Measurements from ENCODE around the gene COL1A2. TPM values are rescaled to one million over a fixed set of nuclear protein-coding genes. Genes with fewer than 3 reads are reported as not detected.

The COL1A2 gene
- total and polyA plus RNA-seq, 2 donors from 2014 or later: 51.4 to 149 TPM

DNA sequence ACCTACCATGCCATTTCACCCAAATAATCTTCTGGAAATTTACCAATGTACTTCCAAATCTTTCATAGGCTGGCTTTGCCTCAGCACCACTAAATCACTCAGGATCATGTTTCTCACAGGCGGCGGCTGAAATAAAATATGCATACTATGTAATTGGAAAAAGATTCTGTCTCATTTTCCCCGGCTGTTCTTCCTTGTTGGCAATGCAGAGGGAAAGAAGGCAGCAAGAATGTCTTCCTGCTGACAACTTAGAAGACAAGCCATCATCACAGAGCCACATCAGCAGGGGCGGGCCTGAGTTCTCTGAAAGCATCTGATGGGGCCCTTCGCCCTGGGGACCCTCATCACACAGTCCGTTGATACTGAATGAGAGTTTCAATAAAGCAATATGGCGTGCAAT, 39.2 kb upstream of the COL1A2 start:
- Histone ChIP-seq H3K4me3 (ENCODE audit: low read length in 3 of 3) (no peak overlapping the region), H3K9ac (ENCODE audit: low read length in 3 of 3) (no peak overlapping the region), H3K27me3 (ENCODE audit: control insufficient read depth, insufficient read depth, low read length) (no peaks in the 10 kb centered on the region), H3K9me3 (ENCODE audit: control insufficient read depth in 2 of 3, insufficient read depth in 1 of 3, low read length in 3 of 3) (peaks cover 0 to 4% (median 0%) of the 10 kb centered on the region in 3 donors), H3K36me3 (ENCODE audit: control insufficient read depth in 2 of 3, insufficient read depth in 3 of 3, low read length in 3 of 3) (no peaks in the 10 kb centered on the region), H3K27ac (ENCODE audit: low read depth in 2 of 2, low read length in 2 of 2) (no peak overlapping the region), H3K4me1 (ENCODE audit: control insufficient read depth in 2 of 3, insufficient read depth in 2 of 3, low read depth in 1 of 3, low read length in 3 of 3) (no peaks in the 10 kb centered on the region)
- DNase-seq (peak in 1 of 5 donors; percentile 30), FAIRE-seq (no peak)
- TF ChIP-seq, protein P1, sequence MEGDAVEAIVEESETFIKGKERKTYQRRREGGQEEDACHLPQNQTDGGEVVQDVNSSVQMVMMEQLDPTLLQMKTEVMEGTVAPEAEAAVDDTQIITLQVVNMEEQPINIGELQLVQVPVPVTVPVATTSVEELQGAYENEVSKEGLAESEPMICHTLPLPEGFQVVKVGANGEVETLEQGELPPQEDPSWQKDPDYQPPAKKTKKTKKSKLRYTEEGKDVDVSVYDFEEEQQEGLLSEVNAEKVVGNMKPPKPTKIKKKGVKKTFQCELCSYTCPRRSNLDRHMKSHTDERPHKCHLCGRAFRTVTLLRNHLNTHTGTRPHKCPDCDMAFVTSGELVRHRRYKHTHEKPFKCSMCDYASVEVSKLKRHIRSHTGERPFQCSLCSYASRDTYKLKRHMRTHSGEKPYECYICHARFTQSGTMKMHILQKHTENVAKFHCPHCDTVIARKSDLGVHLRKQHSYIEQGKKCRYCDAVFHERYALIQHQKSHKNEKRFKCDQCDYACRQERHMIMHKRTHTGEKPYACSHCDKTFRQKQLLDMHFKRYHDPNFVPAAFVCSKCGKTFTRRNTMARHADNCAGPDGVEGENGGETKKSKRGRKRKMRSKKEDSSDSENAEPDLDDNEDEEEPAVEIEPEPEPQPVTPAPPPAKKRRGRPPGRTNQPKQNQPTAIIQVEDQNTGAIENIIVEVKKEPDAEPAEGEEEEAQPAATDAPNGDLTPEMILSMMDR (IDR thresholded peaks at IDR 0.05; ENCODE audit: borderline replicate concordance, extremely low read depth, insufficient read depth): no peak
- intact Hi-C loops (cut with DNase I): no loop called here

DNA sequence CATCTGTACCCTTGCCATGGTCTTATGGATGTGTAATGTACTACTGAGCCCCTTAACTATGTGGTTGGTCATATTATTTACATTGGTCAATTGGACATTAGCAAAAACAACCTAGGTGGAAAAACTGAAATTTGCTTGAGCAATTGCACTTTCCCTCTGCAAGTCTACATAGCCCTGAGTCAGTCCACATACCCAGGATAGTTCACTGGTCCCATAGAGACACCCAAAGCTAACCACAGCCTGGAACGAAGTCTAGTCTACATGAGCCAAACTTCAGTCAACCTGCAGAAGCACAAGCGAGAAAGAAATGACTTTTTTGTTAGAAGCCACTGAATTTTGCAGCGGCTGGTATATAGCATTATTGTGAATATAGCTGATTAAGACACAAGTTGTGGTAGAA, 37.6 kb upstream of the COL1A2 start:
- Histone ChIP-seq H3K9ac (ENCODE audit: low read length in 3 of 3) (no peak overlapping the region), H3K4me3 (ENCODE audit: low read length in 3 of 3) (no peak overlapping the region), H3K9me3 (ENCODE audit: control insufficient read depth in 2 of 3, insufficient read depth in 1 of 3, low read length in 3 of 3) (peaks cover 0 to 4% (median 0%) of the 10 kb centered on the region in 3 donors), H3K27ac (ENCODE audit: low read depth in 2 of 2, low read length in 2 of 2) (no peak overlapping the region), H3K36me3 (ENCODE audit: control insufficient read depth in 2 of 3, insufficient read depth in 3 of 3, low read length in 3 of 3) (no peaks in the 10 kb centered on the region), H3K27me3 (ENCODE audit: control insufficient read depth, insufficient read depth, low read length) (no peaks in the 10 kb centered on the region), H3K4me1 (ENCODE audit: control insufficient read depth in 2 of 3, insufficient read depth in 2 of 3, low read depth in 1 of 3, low read length in 3 of 3) (no peaks in the 10 kb centered on the region)
- DNase-seq (no peak), FAIRE-seq (no peak)
- TF ChIP-seq, protein P1 (IDR thresholded peaks at IDR 0.05; ENCODE audit: borderline replicate concordance, extremely low read depth, insufficient read depth): no peak
- intact Hi-C loops (cut with DNase I): no loop called here

DNA sequence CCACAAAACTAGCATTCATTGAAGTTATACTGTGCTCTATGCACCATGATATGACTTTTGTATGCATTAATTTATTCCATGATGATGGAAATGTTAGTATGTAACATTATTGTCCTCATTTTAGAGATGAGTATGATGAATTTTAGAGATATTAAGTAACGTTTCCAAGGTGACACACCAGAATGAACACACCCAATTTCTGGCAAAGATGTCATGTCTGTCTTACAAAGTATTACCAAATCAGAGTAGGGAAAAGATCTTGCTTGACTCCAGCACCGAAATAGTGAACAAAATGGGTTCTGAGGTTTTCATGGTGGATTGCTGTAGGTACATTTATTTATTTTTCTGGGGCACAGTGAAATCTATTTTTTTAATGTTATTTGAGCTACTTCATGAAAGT, 33.8 kb upstream of the COL1A2 start:
- Histone ChIP-seq H3K9ac (ENCODE audit: low read length in 3 of 3) (no peak overlapping the region), H3K36me3 (ENCODE audit: control insufficient read depth in 2 of 3, insufficient read depth in 3 of 3, low read length in 3 of 3) (no peaks in the 10 kb centered on the region), H3K27ac (ENCODE audit: low read depth in 2 of 2, low read length in 2 of 2) (no peak overlapping the region), H3K4me1 (ENCODE audit: control insufficient read depth in 2 of 3, insufficient read depth in 2 of 3, low read depth in 1 of 3, low read length in 3 of 3) (no peaks in the 10 kb centered on the region), H3K27me3 (ENCODE audit: control insufficient read depth, insufficient read depth, low read length) (no peaks in the 10 kb centered on the region), H3K9me3 (ENCODE audit: control insufficient read depth in 2 of 3, insufficient read depth in 1 of 3, low read length in 3 of 3) (peaks cover 0 to 8% (median 0%) of the 10 kb centered on the region in 3 donors), H3K4me3 (ENCODE audit: low read length in 3 of 3) (no peak overlapping the region)
- TF ChIP-seq, protein P1 (IDR thresholded peaks at IDR 0.05; ENCODE audit: borderline replicate concordance, extremely low read depth, insufficient read depth): no peak
- intact Hi-C loops (cut with DNase I): no loop called here
- no peak for FAIRE-seq
- no peak for DNase-seq

DNA sequence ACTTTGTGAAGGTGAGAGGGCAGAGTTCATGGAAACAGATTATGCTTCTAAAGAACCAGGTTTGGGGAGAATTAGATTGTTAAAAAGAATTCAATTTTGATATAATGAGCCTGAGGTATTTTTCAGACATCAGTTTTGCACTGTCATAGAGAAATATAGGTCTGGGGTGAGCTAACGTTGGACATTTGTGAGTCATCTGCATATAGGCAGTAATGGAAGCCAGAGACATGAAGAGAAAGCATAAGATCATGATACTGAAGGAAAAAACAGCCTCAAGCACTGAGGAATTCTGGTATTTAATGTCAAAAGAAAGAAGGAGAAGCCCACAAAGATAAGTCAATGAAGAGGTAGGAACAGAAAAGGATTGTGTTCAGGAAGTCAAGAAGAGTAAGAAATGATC, 32.4 kb upstream of the COL1A2 start:
- Histone ChIP-seq H3K27me3 (ENCODE audit: control insufficient read depth, insufficient read depth, low read length) (no peaks in the 10 kb centered on the region), H3K36me3 (ENCODE audit: control insufficient read depth in 2 of 3, insufficient read depth in 3 of 3, low read length in 3 of 3) (no peaks in the 10 kb centered on the region), H3K4me3 (ENCODE audit: low read length in 3 of 3) (no peak overlapping the region), H3K9me3 (ENCODE audit: control insufficient read depth in 2 of 3, insufficient read depth in 1 of 3, low read length in 3 of 3) (peaks cover 0 to 8% (median 0%) of the 10 kb centered on the region in 3 donors), H3K9ac (ENCODE audit: low read length in 3 of 3) (no peak overlapping the region), H3K27ac (ENCODE audit: low read depth in 2 of 2, low read length in 2 of 2) (no peak overlapping the region), H3K4me1 (ENCODE audit: control insufficient read depth in 2 of 3, insufficient read depth in 2 of 3, low read depth in 1 of 3, low read length in 3 of 3) (no peaks in the 10 kb centered on the region)
- intact Hi-C loops (cut with DNase I): no loop called here
- FAIRE-seq (no peak), DNase-seq (no peak)
- TF ChIP-seq, protein P1 (IDR thresholded peaks at IDR 0.05; ENCODE audit: borderline replicate concordance, extremely low read depth, insufficient read depth): no peak

Data from kidney (tissue), 14 donors.